Peyer's patch (tissue), 4 donors: Measurements from ENCODE around the gene MMP28. TPM values are rescaled to one million over a fixed set of nuclear protein-coding genes. Genes with fewer than 3 reads are reported as not detected.

Source experiments
- DNase-seq, 3 donors: peaks; one replicate each; pipeline ENCODE4 v3.0.0-alpha.2; 2017 to 2019
- H3K27ac ChIP-seq, 4 donors: fragments of 200-600 bp; sonication (generic); one replicate each; pipeline ENCODE4 v1.5.1; 2016 to 2019
- H3K27me3 ChIP-seq, 2 donors: fragments of 200-600 bp; sonication (generic); one replicate each; pipeline ENCODE4 v1.5.1; 2019
- H3K36me3 ChIP-seq, 3 donors: fragments of 200-600 bp; sonication (generic); one replicate each; pipeline ENCODE4 v1.5.1; 2016 to 2019
- H3K4me1 ChIP-seq, 4 donors: fragments of 200-600 bp; sonication (generic); one replicate each; pipeline ENCODE4 v1.5.1; 2016 to 2019
- H3K4me3 ChIP-seq, 4 donors: fragments of 200-600 bp; sonication (generic); 1 replicate in 3 of 4; 2 replicates in 1 of 4; pipeline ENCODE4 v1.5.1; 2016 to 2019; ENCODE audit warnings: mild to moderate bottlenecking in 1 of 4
- H3K9me3 ChIP-seq, 4 donors: fragments of 200-600 bp; sonication (generic); one replicate each; pipeline ENCODE4 v1.5.1; 2016 to 2019; ENCODE audit warnings: mild to moderate bottlenecking in 1 of 4
- POLR2A ChIP-seq, 2 donors: fragments of 450-650 bp; IDR thresholded peaks; one replicate each; pipeline ENCODE4 v1.5.1; 2017; ENCODE audit warnings: antibody characterized with exemption in 2 of 2, mild to moderate bottlenecking in 2 of 2, moderate library complexity in 2 of 2
- total RNA-seq, 4 donors: library from RNA; depleted of rRNA; stranded (reverse); fragments of >200 nt; gene quantifications; one replicate each; pipeline ENCODE4 v1.1.0, GENCODE V29; 2016
- TF ChIP-seq, protein P1 (sequence below), 6 experiments: fragments of 450-650 bp in 4 of 6; fragments of 200-600 bp in 2 of 6; sonication (generic) in 1 of 6; IDR thresholded peaks; one replicate each; pipeline ENCODE4 v1.5.1; 2017 to 2019; ENCODE audit warnings: antibody characterized with exemption in 6 of 6, mild to moderate bottlenecking in 3 of 6, moderate library complexity in 1 of 6

The MMP28 gene
- total RNA-seq, 4 donors from 2014 or later = 3.3 to 85.3 (median 56.7) TPM

DNA sequence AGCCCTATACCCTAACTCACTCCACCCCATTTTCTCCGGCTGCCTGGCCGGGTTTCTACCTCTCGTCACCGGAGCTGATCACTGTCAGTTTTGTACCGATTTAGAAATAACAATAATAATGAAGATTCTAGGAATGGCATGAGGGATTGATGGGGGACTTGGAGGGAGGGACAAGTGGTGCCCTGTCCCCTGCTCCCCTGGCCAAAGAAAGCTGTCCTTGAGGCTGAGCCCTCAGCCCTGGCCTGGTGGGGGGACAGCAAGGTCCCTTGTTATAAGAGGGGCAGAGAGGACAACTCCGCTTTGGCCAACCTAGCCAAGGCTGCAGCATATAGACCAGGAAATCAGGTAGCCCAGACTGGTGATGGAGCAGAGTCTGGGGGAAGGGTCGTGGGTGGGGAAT lies 52.9 kb downstream of the MMP28 start:
- Histone ChIP-seq H3K4me1 (peaks cover 0 to 12% (median 0%) of the 10 kb centered on the region in 4 donors), H3K9me3 (no peaks in the 10 kb centered on the region), H3K36me3 (no peaks in the 10 kb centered on the region), H3K4me3 (no peak overlapping the region), H3K27ac (no peak overlapping the region), H3K27me3 (peaks cover 0 to 10% of the 10 kb centered on the region in 2 donors)
- TF ChIP-seq POLR2A (IDR thresholded peaks at IDR 0.05) = no peak
- no peak for DNase-seq

DNA sequence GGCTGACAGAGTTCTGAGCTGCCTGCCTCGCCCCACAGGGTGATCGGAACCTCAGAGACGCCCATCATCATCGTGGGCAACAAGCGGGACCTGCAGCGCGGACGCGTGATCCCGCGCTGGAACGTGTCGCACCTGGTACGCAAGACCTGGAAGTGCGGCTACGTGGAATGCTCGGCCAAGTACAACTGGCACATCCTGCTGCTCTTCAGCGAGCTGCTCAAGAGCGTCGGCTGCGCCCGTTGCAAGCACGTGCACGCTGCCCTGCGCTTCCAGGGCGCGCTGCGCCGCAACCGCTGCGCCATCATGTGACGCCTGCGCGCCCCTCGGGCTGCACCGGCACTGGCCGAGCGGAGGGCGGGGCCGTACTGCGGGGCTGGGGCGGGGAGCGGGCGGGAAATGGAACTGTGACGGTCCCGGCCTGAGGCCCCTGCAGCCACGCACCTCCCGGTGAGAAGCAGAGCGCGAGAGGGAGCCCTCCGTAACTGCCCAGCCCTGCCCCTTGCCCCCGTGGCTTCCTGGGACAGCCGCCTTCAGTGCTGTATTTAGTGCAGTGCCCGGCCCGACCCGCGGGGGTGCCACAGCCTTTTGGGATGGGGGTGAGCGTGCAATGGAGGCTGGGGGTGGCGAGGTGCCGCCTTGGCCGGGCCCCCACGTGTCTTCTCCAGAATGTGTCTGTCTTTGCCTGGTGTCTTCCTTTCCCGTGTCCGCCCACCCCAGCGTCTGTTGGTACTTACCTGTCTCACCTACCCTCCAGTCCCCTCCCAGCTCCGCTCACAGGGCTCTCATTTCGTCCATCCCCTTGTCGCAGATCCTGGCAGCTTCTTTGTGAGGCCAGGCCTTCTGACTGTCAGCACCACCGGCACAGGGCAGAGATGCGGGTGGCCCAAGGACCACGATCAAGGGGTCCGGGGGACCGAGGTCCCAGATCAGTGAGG lies 54.2 kb downstream of the MMP28 start:
- Histone ChIP-seq H3K4me3 (peak overlapping the region in 3 of 4 donors; percentile 9 to 25 (median 24)), H3K4me1 (peaks cover 0 to 9% (median 0%) of the 10 kb centered on the region in 4 donors), H3K9me3 (no peaks in the 10 kb centered on the region), H3K27ac (no peak overlapping the region), H3K27me3 (peaks cover 0 to 10% of the 10 kb centered on the region in 2 donors), H3K36me3 (no peaks in the 10 kb centered on the region)
- no peak for DNase-seq
- TF ChIP-seq, protein P1, sequence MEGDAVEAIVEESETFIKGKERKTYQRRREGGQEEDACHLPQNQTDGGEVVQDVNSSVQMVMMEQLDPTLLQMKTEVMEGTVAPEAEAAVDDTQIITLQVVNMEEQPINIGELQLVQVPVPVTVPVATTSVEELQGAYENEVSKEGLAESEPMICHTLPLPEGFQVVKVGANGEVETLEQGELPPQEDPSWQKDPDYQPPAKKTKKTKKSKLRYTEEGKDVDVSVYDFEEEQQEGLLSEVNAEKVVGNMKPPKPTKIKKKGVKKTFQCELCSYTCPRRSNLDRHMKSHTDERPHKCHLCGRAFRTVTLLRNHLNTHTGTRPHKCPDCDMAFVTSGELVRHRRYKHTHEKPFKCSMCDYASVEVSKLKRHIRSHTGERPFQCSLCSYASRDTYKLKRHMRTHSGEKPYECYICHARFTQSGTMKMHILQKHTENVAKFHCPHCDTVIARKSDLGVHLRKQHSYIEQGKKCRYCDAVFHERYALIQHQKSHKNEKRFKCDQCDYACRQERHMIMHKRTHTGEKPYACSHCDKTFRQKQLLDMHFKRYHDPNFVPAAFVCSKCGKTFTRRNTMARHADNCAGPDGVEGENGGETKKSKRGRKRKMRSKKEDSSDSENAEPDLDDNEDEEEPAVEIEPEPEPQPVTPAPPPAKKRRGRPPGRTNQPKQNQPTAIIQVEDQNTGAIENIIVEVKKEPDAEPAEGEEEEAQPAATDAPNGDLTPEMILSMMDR (IDR thresholded peaks at IDR 0.05) = no peak
- TF ChIP-seq POLR2A (IDR thresholded peaks at IDR 0.05) = no peak

DNA sequence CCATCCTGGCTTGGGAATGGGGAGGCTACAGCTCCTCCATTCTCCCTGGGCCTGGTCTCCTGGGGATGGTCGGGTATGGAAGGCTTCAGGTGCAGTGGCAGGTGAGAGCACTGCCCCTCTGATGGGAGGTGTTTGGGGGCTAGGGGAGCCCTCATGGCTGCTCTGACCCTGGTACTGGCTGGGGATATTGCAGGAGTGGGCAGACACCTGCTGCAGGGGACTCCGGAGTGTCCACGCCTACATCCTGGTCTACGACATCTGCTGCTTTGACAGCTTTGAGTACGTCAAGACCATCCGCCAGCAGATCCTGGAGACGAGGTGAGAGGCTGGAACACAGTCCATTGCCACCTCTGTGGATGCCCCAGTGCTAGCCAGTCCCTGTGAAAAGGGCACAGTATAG lies 55.2 kb downstream of the MMP28 start:
- Histone ChIP-seq H3K4me3 (no peak overlapping the region), H3K27me3 (peaks cover 0 to 10% of the 10 kb centered on the region in 2 donors), H3K27ac (no peak overlapping the region), H3K36me3 (no peaks in the 10 kb centered on the region), H3K9me3 (no peaks in the 10 kb centered on the region), H3K4me1 (peaks cover 0 to 9% (median 0%) of the 10 kb centered on the region in 4 donors)
- TF ChIP-seq POLR2A (IDR thresholded peaks at IDR 0.05) = no peak
- TF ChIP-seq, protein P1 (IDR thresholded peaks at IDR 0.05) = no peak
- no peak for DNase-seq

DNA sequence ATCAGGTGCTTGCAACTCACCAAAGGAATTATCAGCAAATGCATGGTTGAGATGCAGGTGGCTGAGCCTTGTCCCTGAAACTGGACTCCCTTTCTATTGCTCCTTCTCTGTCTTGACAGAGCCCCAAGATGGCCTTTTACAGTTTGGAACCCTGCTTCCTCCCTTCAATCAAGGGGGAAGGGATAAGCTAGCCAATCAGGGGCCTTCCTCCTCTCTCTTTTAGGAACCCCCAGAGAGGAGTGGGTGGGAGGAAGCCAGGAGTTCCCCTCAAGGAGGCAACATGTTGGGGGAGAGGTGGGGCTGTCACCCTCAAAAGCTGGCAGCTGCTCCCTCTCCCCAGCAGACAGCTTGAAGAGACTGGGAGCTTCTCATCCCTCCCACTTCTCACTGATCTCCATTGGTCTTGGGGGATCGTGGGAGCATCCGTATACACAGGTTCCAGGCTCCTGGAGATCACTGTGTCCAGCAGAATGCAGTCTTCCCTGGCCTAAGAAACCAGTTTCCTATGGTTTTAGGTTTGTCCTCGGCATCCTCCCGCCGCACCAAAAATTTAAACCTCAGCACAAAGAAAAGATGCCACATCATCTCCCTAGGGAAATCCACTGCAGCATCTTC lies 56.8 kb downstream of the MMP28 start:
- peaks cover 0 to 10% of the 10 kb centered on the region in 2 donors for H3K27me3 ChIP-seq
- H3K27ac ChIP-seq = no peak overlapping the region

DNA sequence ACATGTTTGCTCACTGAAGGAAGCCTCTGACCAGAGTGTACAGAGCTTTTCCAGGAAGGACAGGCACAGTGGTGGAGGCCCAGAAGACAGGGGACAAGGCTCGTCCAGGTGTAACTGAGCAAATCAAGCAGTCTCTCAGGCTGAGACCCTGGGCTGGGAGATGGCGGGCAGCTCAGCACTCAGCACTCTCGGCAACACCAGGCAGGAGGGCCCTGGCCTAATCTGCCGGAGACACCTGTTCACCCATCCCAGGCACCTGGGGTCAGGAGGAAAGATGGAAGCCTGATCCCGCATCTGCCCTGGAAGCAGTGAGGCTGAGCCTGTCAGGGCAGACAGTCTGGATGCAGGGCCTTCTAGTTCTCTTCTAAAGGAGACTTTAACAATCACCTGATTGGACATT lies 59.2 kb downstream of the MMP28 start:
- TF ChIP-seq POLR2A (IDR thresholded peaks at IDR 0.05) = no peak
- TF ChIP-seq, protein P1 (IDR thresholded peaks at IDR 0.05) = no peak
- no peaks in the 10 kb centered on the region for H3K36me3 ChIP-seq
- no peak overlapping the region for H3K27ac ChIP-seq
- no peak overlapping the region for H3K4me3 ChIP-seq
- DNase-seq = no peak
- H3K27me3 ChIP-seq = peaks cover 0 to 5% of the 10 kb centered on the region in 2 donors
- peaks cover 0 to 12% (median under 1%) of the 10 kb centered on the region in 4 donors for H3K4me1 ChIP-seq
- no peaks in the 10 kb centered on the region for H3K9me3 ChIP-seq

More for the DNA sequence above, 56.8 kb downstream of the MMP28 start:
- no peaks in the 10 kb centered on the region for H3K36me3 ChIP-seq
- no peaks in the 10 kb centered on the region for H3K9me3 ChIP-seq
- DNase-seq = no peak
- H3K4me3 ChIP-seq = no peak overlapping the region
- TF ChIP-seq, protein P1 (IDR thresholded peaks at IDR 0.05) = no peak
- no peak for TF ChIP-seq POLR2A (IDR thresholded peaks at IDR 0.05)
- peaks cover 0 to 9% (median 0%) of the 10 kb centered on the region in 4 donors for H3K4me1 ChIP-seq
